Measurements from ENCODE around the gene GAS6. TPM values are rescaled to one million over a fixed set of nuclear protein-coding genes. Genes with fewer than 3 reads are reported as not detected.
A peak's percentile ranks its signal among the peaks of the same experiment; 100 is the strongest.

Gene GAS6
- total and polyA plus RNA-seq, 2 donors (not counting 3 experiments of a cell fraction or from before 2014, with no cell fraction given): 69.2 to 109 TPM

DNA sequence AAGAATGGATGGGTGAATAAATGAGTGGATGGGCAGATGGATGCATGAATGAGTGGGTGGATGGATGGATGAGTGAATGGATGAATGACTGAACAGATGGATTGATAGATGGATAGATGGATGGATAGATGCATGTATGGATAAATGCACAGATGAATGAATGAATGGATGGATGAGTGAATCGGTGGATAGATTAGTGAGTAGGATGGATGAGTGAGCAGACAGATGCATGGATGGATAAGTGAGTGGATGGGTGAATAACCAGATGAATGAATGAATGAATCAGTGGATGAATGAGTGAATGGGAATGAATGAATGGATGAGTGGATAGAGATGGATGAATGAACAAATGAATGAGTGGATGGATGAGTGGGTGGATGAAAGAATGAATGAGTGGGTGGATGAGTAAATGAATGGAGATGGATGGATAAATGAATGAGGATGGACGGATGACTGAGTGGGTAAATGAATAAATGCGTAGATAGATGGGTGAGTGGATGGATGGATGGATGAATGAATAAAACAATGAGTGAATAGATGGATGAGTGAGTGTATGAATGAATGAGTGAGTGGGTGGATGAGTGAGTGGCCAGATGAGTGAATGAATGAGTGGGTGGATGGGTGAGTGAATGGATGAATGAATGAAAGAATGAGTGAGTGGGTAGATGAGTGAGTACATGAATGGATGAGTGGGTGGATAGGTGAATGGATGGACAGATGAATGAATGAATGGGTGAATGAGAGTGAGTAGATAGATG lies 13.0 kb downstream of the GAS6 start:
- Histone ChIP-seq H3K79me2 (ENCODE audit: control insufficient read depth, insufficient read depth, low read length) (no peaks in the 10 kb centered on the region), H3K9me3 (replicated peaks; ENCODE audit: control insufficient read depth, insufficient read depth, low read length) (no peaks in the 10 kb centered on the region), H3K4me1 (ENCODE audit: control insufficient read depth, extremely low read depth, insufficient read depth, low read length) (no peaks in the 10 kb centered on the region), H3K4me3 (replicated peaks in 1 of 3; ENCODE audit: insufficient read depth in 1 of 3, low read depth in 1 of 3, low read length in 3 of 3) (no peak overlapping the region), H3K36me3 (ENCODE audit: control insufficient read depth in 2 of 2, extremely low read depth in 1 of 2, insufficient read depth in 2 of 2, low read length in 2 of 2) (peaks cover 0 to 7% of the 10 kb centered on the region in 2 experiments), H3K9me1 (replicated peaks; ENCODE audit: control insufficient read depth, extremely low read depth, insufficient read depth, low read length) (no peaks in the 10 kb centered on the region), H3K4me2 (ENCODE audit: insufficient read depth, low read length) (no peak overlapping the region), H4K20me1 (replicated peaks; ENCODE audit: control insufficient read depth, extremely low read depth, insufficient read depth, low read length) (no peaks in the 10 kb centered on the region), H2AFZ (ENCODE audit: low read depth, low read length) (no peak overlapping the region), H3K27me3 (ENCODE audit: control insufficient read depth in 2 of 2, insufficient read depth in 2 of 2, low read length in 2 of 2) (no peaks in the 10 kb centered on the region), H3K27ac (ENCODE audit: insufficient read depth, low read depth, low read length) (no peak overlapping the region), H3K9ac (replicated peaks; ENCODE audit: extremely low read depth, insufficient read depth, low read length) (no peak overlapping the region)
- intact Hi-C loops (cut with micrococcal nuclease): no loop called here
- dilution Hi-C loops (cut with MboI; ENCODE audit: extremely low pct_ligation_motif_present, low sequenced_read_pairs): no loop called here
- no peak for FAIRE-seq
- DNase-seq (ENCODE audit: low read depth, low spot score): no peak
- CTCF ChIA-PET: interaction anchor here (1.0 kb wide), 1 partner anchor 54 kb away, joined by 4 read pairs; no protein-coding TSS in a partner anchor
- BruUV-seq (replicated peaks): TSS peak; percentile 17
- POLR2A ChIA-PET: no interaction called here
- TF ChIP-seq, protein P1, sequence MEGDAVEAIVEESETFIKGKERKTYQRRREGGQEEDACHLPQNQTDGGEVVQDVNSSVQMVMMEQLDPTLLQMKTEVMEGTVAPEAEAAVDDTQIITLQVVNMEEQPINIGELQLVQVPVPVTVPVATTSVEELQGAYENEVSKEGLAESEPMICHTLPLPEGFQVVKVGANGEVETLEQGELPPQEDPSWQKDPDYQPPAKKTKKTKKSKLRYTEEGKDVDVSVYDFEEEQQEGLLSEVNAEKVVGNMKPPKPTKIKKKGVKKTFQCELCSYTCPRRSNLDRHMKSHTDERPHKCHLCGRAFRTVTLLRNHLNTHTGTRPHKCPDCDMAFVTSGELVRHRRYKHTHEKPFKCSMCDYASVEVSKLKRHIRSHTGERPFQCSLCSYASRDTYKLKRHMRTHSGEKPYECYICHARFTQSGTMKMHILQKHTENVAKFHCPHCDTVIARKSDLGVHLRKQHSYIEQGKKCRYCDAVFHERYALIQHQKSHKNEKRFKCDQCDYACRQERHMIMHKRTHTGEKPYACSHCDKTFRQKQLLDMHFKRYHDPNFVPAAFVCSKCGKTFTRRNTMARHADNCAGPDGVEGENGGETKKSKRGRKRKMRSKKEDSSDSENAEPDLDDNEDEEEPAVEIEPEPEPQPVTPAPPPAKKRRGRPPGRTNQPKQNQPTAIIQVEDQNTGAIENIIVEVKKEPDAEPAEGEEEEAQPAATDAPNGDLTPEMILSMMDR (IDR thresholded peaks at IDR 0.05; ENCODE audit: extremely low read depth in 1 of 2, insufficient read depth in 1 of 2, low read depth in 1 of 2, low read length in 2 of 2): no peak
- TF ChIP-seq GATA2 (IDR thresholded peaks at IDR 0.05; ENCODE audit: insufficient read depth, insufficient read length, low read depth, low read length) (no peak), MYC (IDR thresholded peaks at IDR 0.05; ENCODE audit: low read depth, low read length) (no peak), FOS (IDR thresholded peaks at IDR 0.05; ENCODE audit: borderline replicate concordance, insufficient read depth, low read length) (no peak), POLR2AphosphoS5 (IDR thresholded peaks at IDR 0.05; ENCODE audit: insufficient read depth, low read depth, low read length) (no peak), EZH2 (IDR thresholded peaks at IDR 0.05; ENCODE audit: borderline replicate concordance, low read depth, low read length, severe bottlenecking) (no peak), JUN (IDR thresholded peaks at IDR 0.05; ENCODE audit: borderline replicate concordance, insufficient read depth, insufficient read length, low read depth) (no peak), POLR2A (IDR thresholded peaks at IDR 0.05; ENCODE audit: low read depth, low read length) (no peak)
- TF ChIP-seq, protein P2, sequence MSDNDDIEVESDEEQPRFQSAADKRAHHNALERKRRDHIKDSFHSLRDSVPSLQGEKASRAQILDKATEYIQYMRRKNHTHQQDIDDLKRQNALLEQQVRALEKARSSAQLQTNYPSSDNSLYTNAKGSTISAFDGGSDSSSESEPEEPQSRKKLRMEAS (IDR thresholded peaks at IDR 0.05; ENCODE audit: insufficient read depth, insufficient read length): no peak

All from endothelial cell of umbilical vein (primary cell).